Colonic mucosa (tissue), 4 donors: ENCODE data around the gene SETD3. TPM values are rescaled to one million over a fixed set of nuclear protein-coding genes. Genes with fewer than 3 reads are reported as not detected.

ENCODE experiments used
- DNase-seq: peaks from one replicate; pipeline ENCODE4 v3.0.0-alpha.2; 2020
- H3K27ac ChIP-seq: fragments of 200-600 bp; one replicate; pipeline ENCODE4 v1.8.0; 2021
- H3K27me3 ChIP-seq: fragments of 200-600 bp; one replicate; pipeline ENCODE4 v1.8.0; 2021
- H3K36me3 ChIP-seq: fragments of 200-600 bp; one replicate; pipeline ENCODE4 v1.8.0; 2021
- H3K4me1 ChIP-seq: fragments of 200-600 bp; one replicate; pipeline ENCODE4 v1.8.0; 2021; ENCODE audit warnings: mild to moderate bottlenecking
- H3K4me3 ChIP-seq: fragments of 200-600 bp; one replicate; pipeline ENCODE4 v1.8.0; 2021
- H3K9ac ChIP-seq, 2 donors: one replicate each; pipeline ENCODE4 v1.7.0; 2013; ENCODE audit warnings: control low read depth in 2 of 2, low read depth in 2 of 2, low read length in 2 of 2
- H3K9me3 ChIP-seq: fragments of 200-600 bp; one replicate; pipeline ENCODE4 v1.8.0; 2021
- intact Hi-C: fragments of 100-400 bp; cut with DNase I; formaldehyde crosslinking; loops from one replicate; pipeline ENCODE4 v1.14.1; 2022
- total RNA-seq, 2 donors: library from RNA; stranded (reverse); fragmentation: NEBNext Ultra II Directional in 1 of 2; extraction: Animal tissue kit (Norgen Biotek cat#: 25700) in 1 of 2; gene quantifications; one replicate each; pipeline ENCODE4 v1.2.1, GENCODE V29; 2021
- TF ChIP-seq, protein P1 (sequence below): fragments of 200-600 bp; IDR thresholded peaks from one replicate; pipeline ENCODE4 v1.8.0; 2022; ENCODE audit warnings: antibody characterized with exemption, mild to moderate bottlenecking
- donor health status: healthy.
- donor health status: DM: no; HTN: no; CAD: no.
- donor health status: DM: no; HTN: no; CAD: no.

The SETD3 gene
- total RNA-seq, 2 donors from 2014 or later: 60.0 to 69.4 TPM

DNA sequence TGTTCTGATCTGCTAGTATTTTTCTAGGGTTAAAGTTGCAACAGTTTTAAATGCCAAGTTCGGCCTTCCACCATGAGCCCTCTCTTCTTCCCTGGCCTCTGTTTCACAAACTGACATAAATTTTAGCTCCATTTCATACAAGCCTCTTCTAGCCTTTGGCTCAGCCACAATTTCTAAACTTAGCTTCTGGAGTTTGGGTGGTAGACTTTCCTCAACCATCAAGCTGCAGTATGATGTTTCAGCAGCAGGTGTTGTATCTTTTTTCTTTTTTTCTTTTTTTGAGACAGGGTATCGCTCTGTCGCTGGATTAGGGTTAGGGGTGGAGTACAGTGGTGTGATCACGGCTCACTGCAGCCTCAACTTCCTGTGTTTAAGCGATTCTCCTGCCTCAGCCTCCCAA, 29.4 kb downstream of the SETD3 start:
- Histone ChIP-seq H3K27ac (no peak overlapping the region), H3K27me3 (no peaks in the 10 kb centered on the region), H3K36me3 (peaks cover 3% of the 10 kb centered on the region), H3K4me1 (peaks cover 5% of the 10 kb centered on the region), H3K9me3 (no peaks in the 10 kb centered on the region), H3K9ac (no peak overlapping the region), H3K4me3 (no peak overlapping the region)
- TF ChIP-seq, protein P1, sequence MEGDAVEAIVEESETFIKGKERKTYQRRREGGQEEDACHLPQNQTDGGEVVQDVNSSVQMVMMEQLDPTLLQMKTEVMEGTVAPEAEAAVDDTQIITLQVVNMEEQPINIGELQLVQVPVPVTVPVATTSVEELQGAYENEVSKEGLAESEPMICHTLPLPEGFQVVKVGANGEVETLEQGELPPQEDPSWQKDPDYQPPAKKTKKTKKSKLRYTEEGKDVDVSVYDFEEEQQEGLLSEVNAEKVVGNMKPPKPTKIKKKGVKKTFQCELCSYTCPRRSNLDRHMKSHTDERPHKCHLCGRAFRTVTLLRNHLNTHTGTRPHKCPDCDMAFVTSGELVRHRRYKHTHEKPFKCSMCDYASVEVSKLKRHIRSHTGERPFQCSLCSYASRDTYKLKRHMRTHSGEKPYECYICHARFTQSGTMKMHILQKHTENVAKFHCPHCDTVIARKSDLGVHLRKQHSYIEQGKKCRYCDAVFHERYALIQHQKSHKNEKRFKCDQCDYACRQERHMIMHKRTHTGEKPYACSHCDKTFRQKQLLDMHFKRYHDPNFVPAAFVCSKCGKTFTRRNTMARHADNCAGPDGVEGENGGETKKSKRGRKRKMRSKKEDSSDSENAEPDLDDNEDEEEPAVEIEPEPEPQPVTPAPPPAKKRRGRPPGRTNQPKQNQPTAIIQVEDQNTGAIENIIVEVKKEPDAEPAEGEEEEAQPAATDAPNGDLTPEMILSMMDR: no peak
- DNase-seq: no peak
- intact Hi-C loops: no loop called here

DNA sequence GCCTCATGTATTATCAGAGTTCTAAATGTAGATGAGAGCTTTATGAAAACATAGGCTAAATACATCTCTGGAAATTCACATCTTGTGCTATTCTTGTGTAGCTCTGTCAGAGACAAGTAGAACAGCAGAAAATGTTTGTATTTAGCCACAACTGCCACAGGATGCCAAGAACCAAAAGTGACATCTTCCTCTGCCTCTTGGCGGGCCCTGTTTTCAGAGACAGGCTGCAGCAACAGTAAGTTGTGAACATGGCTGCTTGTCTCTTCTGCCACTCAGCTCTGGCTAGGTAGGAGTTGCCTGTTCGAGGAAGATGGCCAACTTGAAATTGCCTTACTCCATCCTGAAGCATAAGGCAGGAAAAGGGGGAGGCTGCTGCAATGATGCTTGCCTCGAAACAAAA, 30.4 kb downstream of the SETD3 start:
- intact Hi-C loops: no loop called here
- Histone ChIP-seq H3K36me3 (no peaks in the 10 kb centered on the region), H3K27ac (no peak overlapping the region), H3K4me1 (peaks cover 5% of the 10 kb centered on the region), H3K9me3 (no peaks in the 10 kb centered on the region), H3K4me3 (no peak overlapping the region), H3K27me3 (no peaks in the 10 kb centered on the region), H3K9ac (no peak overlapping the region)
- DNase-seq: no peak
- TF ChIP-seq, protein P1: no peak

DNA sequence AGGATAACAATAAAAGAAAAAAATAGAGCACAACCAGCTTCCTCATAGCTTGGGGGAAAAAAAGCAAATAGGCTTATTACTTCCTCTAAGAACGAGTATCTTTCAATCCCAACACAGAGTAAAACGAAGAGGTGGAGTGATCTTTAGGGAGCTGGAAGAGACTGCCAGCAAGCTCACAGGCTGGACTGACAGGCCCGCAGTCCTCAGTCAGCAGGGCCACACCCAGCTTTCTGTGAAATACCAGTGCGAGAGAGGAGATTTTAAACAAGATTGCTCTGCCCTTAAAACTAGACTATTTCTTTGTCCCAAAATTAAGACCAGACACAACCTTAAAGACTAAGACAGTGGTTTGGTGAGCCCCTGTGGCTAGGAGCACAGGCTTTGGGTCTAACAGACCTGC, 32.9 kb downstream of the SETD3 start:
- H3K9me3 ChIP-seq: no peaks in the 10 kb centered on the region
- no peak overlapping the region for H3K4me3 ChIP-seq
- H3K27ac ChIP-seq: peak overlapping the region; percentile 34
- H3K9ac ChIP-seq: peak overlapping the region in 1 of 2 donors; percentile 9
- peaks cover 5% of the 10 kb centered on the region for H3K4me1 ChIP-seq
- peak; percentile 33 for DNase-seq
- intact Hi-C loops: no loop called here
- no peaks in the 10 kb centered on the region for H3K27me3 ChIP-seq
- no peaks in the 10 kb centered on the region for H3K36me3 ChIP-seq
- TF ChIP-seq, protein P1: no peak

DNA sequence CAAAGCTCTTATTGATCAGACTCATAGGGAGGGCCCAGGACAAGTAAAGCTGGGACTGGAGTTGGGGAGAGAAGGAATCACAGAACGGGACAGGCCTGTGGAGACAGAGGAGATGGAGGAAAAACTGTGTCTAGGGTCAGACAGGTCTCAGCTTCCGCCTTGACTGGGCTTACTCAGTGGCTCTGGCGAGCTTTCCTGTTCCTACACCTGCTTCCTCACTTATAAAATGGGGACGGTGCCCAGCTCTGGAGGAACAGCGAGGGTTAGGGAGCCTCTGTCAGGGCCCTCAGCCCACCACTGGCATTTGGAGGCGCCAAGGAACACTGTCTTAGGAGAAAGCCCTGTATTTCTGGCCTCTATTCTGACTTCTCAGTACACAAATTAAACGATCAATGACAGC, 34.7 kb downstream of the SETD3 start:
- intact Hi-C loops: no loop called here
- no peak for DNase-seq
- TF ChIP-seq, protein P1: no peak
- Histone ChIP-seq H3K4me1 (peaks cover 5% of the 10 kb centered on the region), H3K9ac (no peak overlapping the region), H3K9me3 (no peaks in the 10 kb centered on the region), H3K27ac (no peak overlapping the region), H3K27me3 (no peaks in the 10 kb centered on the region), H3K36me3 (no peaks in the 10 kb centered on the region), H3K4me3 (no peak overlapping the region)

GRCh38 chr14:99441918-99442317, 38.7 kb downstream of the SETD3 start:
- TF ChIP-seq, protein P1: no peak
- Histone ChIP-seq H3K27ac (no peak overlapping the region), H3K36me3 (no peaks in the 10 kb centered on the region), H3K9me3 (no peaks in the 10 kb centered on the region), H3K27me3 (no peaks in the 10 kb centered on the region), H3K9ac (no peak overlapping the region), H3K4me3 (no peak overlapping the region), H3K4me1 (no peaks in the 10 kb centered on the region)
- DNase-seq: no peak
- intact Hi-C loops: no loop called here
